Activated CD4-positive, alpha-beta T cell treated with anti-CD3 and anti-CD28 coated beads, Interleukin-2, Interleukin-6, amounts not matched to agents 100 ng/mL and 50 ng/mL, durations not matched to agents 16 hours and 8 hours (primary cell): ENCODE data around the gene TRIM24.

Experiments
- DNase-seq: peaks from one replicate; pipeline ENCODE4 v3.0.0-alpha.2; 2020

TRIM24 gene

GRCh38 chr7:138632384-138632783, 172.3 kb downstream of the TRIM24 start:
- DNase-seq: no peak

- DNase-seq: no peak
These were observed 173.0 kb downstream of the TRIM24 start for GRCh38 chr7:138632826-138633602.
